Activated naive CD4-positive, alpha-beta T cell treated with anti-CD3 and anti-CD28 coated beads, Interleukin-2, amount 50 U/mL, for 72 hours (primary cell): ENCODE measurements around the gene AKT1S1. TPM values are rescaled to one million over a fixed set of nuclear protein-coding genes. Genes with fewer than 3 reads are reported as not detected.
A peak's percentile ranks its signal among the peaks of the same experiment; 100 is the strongest.

ENCODE experiments used
- ATAC-seq, 2 donors: fragments of 150-1000 bp; cut with Tn5 transposase; 2 replicates each; pipeline ENCODE4 v1.10.0; 2021; ENCODE audit warnings: mild to moderate bottlenecking in 2 of 2, moderate library complexity in 2 of 2
- DNase-seq, 2 donors: peaks; one replicate each; pipeline ENCODE4 v3.0.0; 2021 to 2022; ENCODE audit warnings: low spot score in 2 of 2
- H3K27ac Mint-ChIP-seq, 2 donors: one replicate each; pipeline ENCODE4 v1.8.0; 2022; ENCODE audit warnings: mild to moderate bottlenecking in 2 of 2, mixed read lengths in 2 of 2
- H3K36me3 Mint-ChIP-seq, 2 donors: one replicate each; pipeline ENCODE4 v1.8.0; 2022; ENCODE audit warnings: mixed read lengths in 2 of 2
- H3K9me3 Mint-ChIP-seq, 2 donors: one replicate each; pipeline ENCODE4 v1.8.0; 2022; ENCODE audit warnings: mixed read lengths in 2 of 2
- total RNA-seq, 2 donors: library from RNA; stranded (reverse); gene quantifications; one replicate each; pipeline ENCODE4 v1.2.3, GENCODE V29; 2022

The AKT1S1 gene
- total RNA-seq, 2 donors from 2014 or later: 16.9 to 34.4 TPM

DNA sequence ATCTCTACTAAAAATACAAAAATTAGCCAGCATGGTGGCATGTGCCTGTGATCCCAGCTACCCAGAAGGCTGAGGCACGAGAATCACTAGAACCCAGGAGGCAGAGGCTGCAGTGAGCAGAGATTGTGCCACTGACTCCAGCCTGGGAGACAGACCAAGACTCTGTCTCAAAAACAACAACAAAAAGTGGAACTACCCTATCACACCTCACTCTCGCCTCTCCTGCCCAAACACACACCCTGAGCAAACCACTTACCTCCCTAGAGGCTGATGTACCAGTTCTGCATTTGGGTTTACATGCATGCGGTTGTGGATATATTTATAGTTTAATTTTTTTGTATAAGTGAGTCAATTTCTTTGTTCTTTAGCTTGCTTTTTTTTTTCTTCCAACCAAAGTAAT is 33.9 kb downstream of the AKT1S1 start:
- ATAC-seq (no peak), DNase-seq (no peak)
- Mint-ChIP-seq H3K36me3 (peaks cover 0 to 6% of the 10 kb centered on the region in 2 donors), H3K27ac (no peak overlapping the region), H3K9me3 (no peaks in the 10 kb centered on the region)

GRCh38 chr19:49840736-49841249 is 36.4 kb downstream of the AKT1S1 start:
- Mint-ChIP-seq H3K36me3 (peaks cover 0 to 12% of the 10 kb centered on the region in 2 donors), H3K9me3 (no peaks in the 10 kb centered on the region), H3K27ac (peak overlapping the region in 1 of 2 donors; percentile 25)
- ATAC-seq (no peak), DNase-seq (no peak)

DNA sequence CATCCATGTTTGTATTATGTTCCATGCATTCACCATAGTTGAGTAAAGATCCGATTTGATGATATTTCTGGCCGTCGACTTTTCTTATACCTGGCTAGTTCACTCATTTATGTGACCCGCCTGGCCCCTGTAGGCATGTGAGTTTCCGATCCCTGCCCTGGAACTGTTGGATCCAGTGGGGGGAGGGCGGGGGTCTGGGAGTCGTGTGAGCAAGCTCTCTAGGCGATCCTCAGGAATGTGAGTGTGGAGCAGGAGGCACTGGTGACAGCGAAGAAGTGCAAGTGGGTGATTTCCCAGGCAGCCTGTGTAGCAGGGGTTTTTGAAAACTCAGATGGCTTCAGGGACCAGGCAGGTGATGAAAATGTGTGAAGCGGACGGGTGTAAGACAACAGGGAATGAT is 36.8 kb downstream of the AKT1S1 start:
- Mint-ChIP-seq H3K27ac (peak overlapping the region in 1 of 2 donors; percentile 25), H3K9me3 (no peaks in the 10 kb centered on the region), H3K36me3 (peaks cover 0 to 12% of the 10 kb centered on the region in 2 donors)
- DNase-seq: no peak
- ATAC-seq: no peak

- ATAC-seq: no peak
- Mint-ChIP-seq H3K36me3 (peaks cover 0 to 12% of the 10 kb centered on the region in 2 donors), H3K9me3 (no peaks in the 10 kb centered on the region)
Measured at GRCh38 chr19:49839713-49840112, 37.4 kb downstream of the AKT1S1 start.

DNA sequence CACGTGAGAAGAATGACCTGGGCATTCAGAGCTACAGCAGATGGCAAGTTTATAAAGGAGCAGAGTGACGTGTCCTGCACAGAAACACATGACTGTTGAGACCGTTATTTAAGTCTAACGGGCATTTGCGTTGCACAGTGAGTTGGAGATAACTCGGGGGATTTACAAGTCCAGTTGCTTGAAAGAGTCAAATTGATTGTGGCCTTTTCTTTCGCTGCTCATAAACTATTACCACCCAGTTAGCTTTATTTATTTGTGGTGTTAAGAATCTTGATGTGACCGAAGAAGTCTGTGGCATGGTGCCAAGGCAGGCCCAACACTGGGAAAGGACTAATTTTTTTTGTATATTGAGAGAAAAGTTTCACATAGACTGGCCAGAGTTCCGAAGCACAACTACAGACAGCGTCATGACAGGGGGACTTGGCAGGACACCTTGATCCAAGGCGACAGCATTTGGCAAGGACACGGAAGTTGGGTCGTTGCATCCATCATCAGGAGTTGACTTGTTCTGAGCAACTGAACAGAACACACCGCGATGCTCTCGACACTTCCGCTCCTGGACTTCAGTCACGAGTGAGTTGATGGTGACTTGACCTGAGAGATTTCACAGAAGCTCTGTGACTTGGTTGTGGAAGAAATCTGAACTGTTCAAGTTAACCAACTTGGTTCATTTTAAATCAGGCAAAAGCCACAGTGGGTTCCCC is 38.1 kb downstream of the AKT1S1 start:
- DNase-seq (no peak), ATAC-seq (no peak)
- peaks cover 0 to 12% of the 10 kb centered on the region in 2 donors for H3K36me3 Mint-ChIP-seq
- no peaks in the 10 kb centered on the region for H3K9me3 Mint-ChIP-seq
- H3K27ac Mint-ChIP-seq: no peak overlapping the region

More at GRCh38 chr19:49839713-49840112, 37.4 kb downstream of the AKT1S1 start:
- H3K27ac Mint-ChIP-seq: no peak overlapping the region
- no peak for DNase-seq

- no peak for DNase-seq
- Mint-ChIP-seq H3K36me3 (peaks cover 2 to 12% of the 10 kb centered on the region in 2 donors), H3K9me3 (no peaks in the 10 kb centered on the region), H3K27ac (peak overlapping the region in 1 of 2 donors; percentile 50)
- no peak for ATAC-seq
Measured at GRCh38 chr19:49837425-49837824, 39.7 kb downstream of the AKT1S1 start.

DNA sequence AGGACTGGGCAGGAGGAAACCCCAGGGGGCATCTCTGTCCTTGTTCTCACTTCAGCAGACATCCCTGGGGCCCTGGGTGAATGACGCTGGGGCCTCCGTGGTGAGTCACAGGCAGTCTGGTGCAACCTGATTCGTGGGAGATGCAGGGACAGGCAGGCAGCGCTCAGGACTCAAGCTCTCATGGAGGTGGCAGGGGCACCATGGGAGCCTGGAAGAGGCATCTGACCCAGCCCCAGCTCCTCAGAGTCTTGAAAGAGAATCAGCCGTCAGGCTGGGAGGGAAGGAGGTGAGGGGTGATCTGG is 40.2 kb downstream of the AKT1S1 start:
- Mint-ChIP-seq H3K9me3 (no peaks in the 10 kb centered on the region), H3K36me3 (peaks cover 4 to 12% of the 10 kb centered on the region in 2 donors), H3K27ac (peak overlapping the region; percentile 39 to 50)
- ATAC-seq (no peak), DNase-seq (no peak)

DNA sequence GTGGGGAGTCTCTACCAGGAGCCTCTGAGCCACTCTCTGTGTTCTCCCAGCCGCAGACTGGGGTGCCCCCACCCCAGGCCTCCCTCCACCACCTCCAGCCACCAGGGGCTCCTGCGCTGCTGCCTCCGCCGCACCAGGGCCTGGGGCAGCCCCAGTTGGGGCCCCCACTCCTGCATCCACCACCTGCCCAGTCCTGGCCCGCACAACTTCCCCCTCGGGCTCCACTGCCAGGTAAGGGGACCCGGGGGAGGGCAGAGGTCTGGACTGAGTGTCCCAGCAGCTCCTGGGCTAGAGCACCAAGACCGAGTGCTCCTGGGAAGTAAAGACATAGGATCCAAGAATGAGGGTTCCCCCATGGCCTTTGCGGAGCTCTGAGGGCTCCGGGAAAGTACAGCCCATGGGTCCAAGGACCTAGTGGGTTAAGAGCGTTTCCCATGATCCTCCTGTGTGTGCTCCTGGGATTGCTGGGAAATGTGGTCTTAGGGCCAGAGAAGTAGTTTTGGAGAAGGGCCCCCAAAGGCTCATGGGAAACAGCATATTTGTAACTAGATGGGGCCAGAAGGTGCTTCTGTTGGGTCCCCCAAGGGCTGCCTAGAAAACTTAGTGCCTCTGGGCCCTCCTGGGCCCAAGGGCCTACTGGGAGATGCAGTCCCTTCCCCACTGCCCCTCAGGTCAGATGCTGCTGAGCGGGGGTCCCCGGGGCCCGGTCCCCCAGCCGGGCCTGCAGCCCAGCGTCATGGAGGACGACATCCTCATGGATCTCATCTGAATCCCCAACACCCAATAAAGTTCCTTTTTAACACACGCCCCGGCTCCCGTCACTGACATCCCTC is 40.8 kb downstream of the AKT1S1 start:
- no peak for DNase-seq
- Mint-ChIP-seq H3K27ac (peak overlapping the region in 1 of 2 donors; percentile 39), H3K36me3 (peaks cover 4 to 12% of the 10 kb centered on the region in 2 donors), H3K9me3 (no peaks in the 10 kb centered on the region)
- ATAC-seq: no peak

DNA sequence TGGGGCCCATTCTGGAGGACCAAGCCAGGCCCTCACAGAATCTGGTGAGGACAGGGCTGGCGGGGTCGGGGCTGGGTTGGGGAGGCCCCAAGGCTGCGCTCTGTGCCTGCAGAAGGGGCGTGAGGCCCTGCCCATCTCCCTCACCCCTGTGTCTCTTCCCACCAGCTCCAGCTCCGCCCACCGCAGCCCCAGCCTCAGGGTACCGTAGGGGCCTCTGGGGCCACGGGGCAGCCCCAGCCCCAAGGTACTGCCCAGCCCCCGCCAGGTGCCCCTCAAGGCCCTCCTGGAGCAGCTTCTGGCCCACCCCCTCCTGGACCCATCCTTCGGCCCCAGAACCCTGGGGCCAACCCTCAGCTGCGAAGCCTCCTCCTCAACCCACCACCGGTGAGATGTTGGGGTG is 41.6 kb downstream of the AKT1S1 start:
- H3K9me3 Mint-ChIP-seq: no peaks in the 10 kb centered on the region
- no peak overlapping the region for H3K27ac Mint-ChIP-seq
- peaks cover 4 to 9% of the 10 kb centered on the region in 2 donors for H3K36me3 Mint-ChIP-seq
- no peak for ATAC-seq
- DNase-seq: no peak

GRCh38 chr19:49833599-49833998 is 43.6 kb downstream of the AKT1S1 start:
- DNase-seq (no peak), ATAC-seq (no peak)
- H3K9me3 Mint-ChIP-seq: no peaks in the 10 kb centered on the region
- H3K27ac Mint-ChIP-seq: no peak overlapping the region
- peaks cover 4 to 5% of the 10 kb centered on the region in 2 donors for H3K36me3 Mint-ChIP-seq

DNA sequence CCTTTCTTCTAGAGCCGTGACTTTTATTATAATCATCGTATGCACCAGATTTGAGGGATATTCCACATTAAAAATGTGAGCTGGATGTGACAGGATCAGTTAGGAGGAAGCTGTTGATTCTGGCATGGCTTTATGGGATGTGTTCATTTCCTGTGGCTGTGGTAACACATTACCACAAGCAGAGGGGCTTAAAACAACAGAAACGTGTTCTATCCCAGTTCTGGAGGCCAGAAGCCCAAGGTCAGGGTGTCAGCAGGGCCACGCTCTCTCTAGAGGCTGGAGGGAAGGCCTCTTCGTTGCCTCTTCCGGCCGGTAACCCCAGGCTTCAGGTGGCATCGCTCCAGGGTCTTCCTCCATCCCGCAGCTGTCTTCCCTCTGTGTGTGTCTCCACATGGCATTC is 44.6 kb downstream of the AKT1S1 start:
- DNase-seq (no peak), ATAC-seq (no peak)
- Mint-ChIP-seq H3K9me3 (no peaks in the 10 kb centered on the region), H3K36me3 (peaks cover 3 to 4% of the 10 kb centered on the region in 2 donors), H3K27ac (peak overlapping the region; percentile 0 to 85)

DNA sequence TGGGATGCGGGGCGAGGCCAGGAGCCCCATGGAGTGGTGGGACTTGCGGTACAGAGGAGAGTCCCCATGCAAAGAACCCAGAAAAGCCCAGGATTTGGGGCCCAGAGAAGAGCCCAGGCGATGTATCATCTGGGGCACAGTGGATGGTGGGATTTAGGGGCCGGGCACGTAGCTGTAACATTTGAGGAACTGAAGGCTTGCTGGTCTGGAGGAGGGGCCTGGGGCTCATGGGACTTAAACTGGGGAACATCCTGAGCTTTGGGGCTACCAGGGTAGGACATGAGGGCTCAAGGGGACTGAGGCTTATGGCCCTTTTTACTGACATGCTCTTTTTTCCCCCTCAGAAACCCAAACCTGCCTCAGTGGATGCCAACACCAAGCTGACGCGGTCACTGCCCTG is 45.6 kb downstream of the AKT1S1 start:
- no peaks in the 10 kb centered on the region for H3K9me3 Mint-ChIP-seq
- H3K36me3 Mint-ChIP-seq: peaks cover 0 to 4% of the 10 kb centered on the region in 2 donors
- ATAC-seq: no peak
- no peak for DNase-seq
- H3K27ac Mint-ChIP-seq: peak overlapping the region; percentile 0 to 79

GRCh38 chr19:49830766-49831165 is 46.4 kb downstream of the AKT1S1 start:
- H3K36me3 Mint-ChIP-seq: peaks cover 0 to 4% of the 10 kb centered on the region in 2 donors
- no peak overlapping the region for H3K27ac Mint-ChIP-seq
- ATAC-seq (no peak), DNase-seq (no peak)
- no peaks in the 10 kb centered on the region for H3K9me3 Mint-ChIP-seq

- peaks cover 0 to 4% of the 10 kb centered on the region in 2 donors for H3K36me3 Mint-ChIP-seq
- no peak for ATAC-seq
- H3K27ac Mint-ChIP-seq: no peak overlapping the region
- no peaks in the 10 kb centered on the region for H3K9me3 Mint-ChIP-seq
- DNase-seq: no peak
Measured at GRCh38 chr19:49829721-49830120, 47.4 kb downstream of the AKT1S1 start.

DNA sequence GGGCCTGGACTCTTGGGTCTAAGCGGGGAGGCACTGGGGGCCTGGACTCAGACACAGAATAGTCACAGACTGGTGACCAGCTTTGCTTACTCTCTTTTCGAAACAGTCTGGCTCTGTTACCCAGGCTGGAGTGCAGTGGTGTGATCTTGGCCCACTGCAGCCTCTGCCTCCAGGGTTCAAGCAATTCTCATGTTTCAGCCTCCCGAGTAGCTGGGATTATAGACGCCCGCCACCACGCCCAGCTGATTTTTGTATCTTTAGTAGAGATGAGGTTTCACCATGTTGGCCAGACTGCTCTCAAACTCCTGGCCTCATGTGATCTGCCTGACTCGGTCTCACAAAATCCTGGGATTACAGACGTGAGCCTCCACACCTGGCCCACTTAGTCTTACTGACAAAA is 48.0 kb downstream of the AKT1S1 start:
- no peak for ATAC-seq

GRCh38 chr19:49827034-49827433 is 50.1 kb downstream of the AKT1S1 start:
- no peak overlapping the region for H3K27ac Mint-ChIP-seq

More for the DNA sequence above, 48.0 kb downstream of the AKT1S1 start:
- DNase-seq: no peak
- Mint-ChIP-seq H3K9me3 (no peaks in the 10 kb centered on the region), H3K27ac (no peak overlapping the region), H3K36me3 (peaks cover 0 to 4% of the 10 kb centered on the region in 2 donors)

DNA sequence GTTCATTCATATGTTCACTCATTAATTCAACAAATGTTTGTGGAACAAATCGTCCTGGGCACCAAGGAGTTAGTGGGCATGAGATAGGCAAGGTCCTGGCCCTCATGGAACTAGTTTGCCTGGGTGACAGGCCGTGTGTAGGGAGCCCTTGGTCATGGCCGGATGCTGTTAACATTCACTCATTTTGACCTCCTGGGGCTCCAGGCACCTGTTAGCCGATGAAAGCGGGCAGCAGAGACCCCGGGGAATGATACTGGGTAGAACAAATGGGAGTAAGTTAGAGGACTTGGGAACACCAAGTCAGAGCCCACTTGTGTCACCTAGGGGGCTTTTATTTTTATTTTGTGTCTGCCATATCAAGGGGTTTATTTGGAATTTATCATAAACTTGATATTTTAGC is 52.5 kb downstream of the AKT1S1 start:
- no peak overlapping the region for H3K27ac Mint-ChIP-seq
- H3K9me3 Mint-ChIP-seq: no peaks in the 10 kb centered on the region
- H3K36me3 Mint-ChIP-seq: peaks cover 0 to 4% of the 10 kb centered on the region in 2 donors
- ATAC-seq: no peak
- DNase-seq: no peak

More at GRCh38 chr19:49827034-49827433, 50.1 kb downstream of the AKT1S1 start:
- H3K9me3 Mint-ChIP-seq: no peaks in the 10 kb centered on the region
- ATAC-seq: no peak
- H3K36me3 Mint-ChIP-seq: no peaks in the 10 kb centered on the region
- DNase-seq: no peak
